ENCODE measurements around the gene PUDP. TPM values are rescaled to one million over a fixed set of nuclear protein-coding genes. Genes with fewer than 3 reads are reported as not detected.

The PUDP gene
- total RNA-seq, 1 experiment from 2014 or later, result 20.3 TPM

GRCh38 chrX:7106649-7107048 is 41.3 kb downstream of the PUDP start:
- H3K36me3 ChIP-seq (ENCODE audit: control insufficient read depth in 1 of 2, insufficient read depth in 2 of 2, low read length in 2 of 2), result peaks cover 0 to 3% of the 10 kb centered on the region in 2 experiments; a peak in 1 of 4 replicates
- H2AFZ ChIP-seq (ENCODE audit: low read depth, low read length, poor library complexity, severe bottlenecking), result no peak overlapping the region
- no peak overlapping the region for H3K4me2 ChIP-seq (ENCODE audit: low read length)
- H3K4me3 ChIP-seq (replicated peaks in 1 of 2; ENCODE audit: low read depth in 1 of 2, low read length in 2 of 2), result no peak overlapping the region
- TF ChIP-seq CEBPB (IDR thresholded peaks at IDR 0.05; ENCODE audit: low read depth) (no peak), YY1 (IDR thresholded peaks at IDR 0.05; ENCODE audit: extremely low read depth, insufficient replicate concordance, low read depth, low read length) (no peak), JUND (IDR thresholded peaks at IDR 0.05) (no peak), RAD21 (IDR thresholded peaks at IDR 0.05; ENCODE audit: low read depth) (no peak), EZH2 (IDR thresholded peaks at IDR 0.05) (no peak), SP1 (IDR thresholded peaks at IDR 0.05; ENCODE audit: low read depth) (no peak), ATF3 (IDR thresholded peaks at IDR 0.05) (no peak), EGR1 (IDR thresholded peaks at IDR 0.05; ENCODE audit: low read depth) (no peak), ZBTB33 (IDR thresholded peaks at IDR 0.05; ENCODE audit: extremely low read depth, insufficient replicate concordance, low read length) (no peak), POLR2A (IDR thresholded peaks at IDR 0.05; ENCODE audit: borderline replicate concordance, extremely low read depth, insufficient read depth, insufficient read length) (no peak), TCF7L2 (IDR thresholded peaks at IDR 0.05; ENCODE audit: borderline replicate concordance, extremely low read depth, insufficient read depth, insufficient read length) (no peak), POLR2AphosphoS5 (IDR thresholded peaks at IDR 0.05; ENCODE audit: low read depth, low read length) (no peak), MAX (IDR thresholded peaks at IDR 0.05) (no peak)
- TF ChIP-seq, protein P1, sequence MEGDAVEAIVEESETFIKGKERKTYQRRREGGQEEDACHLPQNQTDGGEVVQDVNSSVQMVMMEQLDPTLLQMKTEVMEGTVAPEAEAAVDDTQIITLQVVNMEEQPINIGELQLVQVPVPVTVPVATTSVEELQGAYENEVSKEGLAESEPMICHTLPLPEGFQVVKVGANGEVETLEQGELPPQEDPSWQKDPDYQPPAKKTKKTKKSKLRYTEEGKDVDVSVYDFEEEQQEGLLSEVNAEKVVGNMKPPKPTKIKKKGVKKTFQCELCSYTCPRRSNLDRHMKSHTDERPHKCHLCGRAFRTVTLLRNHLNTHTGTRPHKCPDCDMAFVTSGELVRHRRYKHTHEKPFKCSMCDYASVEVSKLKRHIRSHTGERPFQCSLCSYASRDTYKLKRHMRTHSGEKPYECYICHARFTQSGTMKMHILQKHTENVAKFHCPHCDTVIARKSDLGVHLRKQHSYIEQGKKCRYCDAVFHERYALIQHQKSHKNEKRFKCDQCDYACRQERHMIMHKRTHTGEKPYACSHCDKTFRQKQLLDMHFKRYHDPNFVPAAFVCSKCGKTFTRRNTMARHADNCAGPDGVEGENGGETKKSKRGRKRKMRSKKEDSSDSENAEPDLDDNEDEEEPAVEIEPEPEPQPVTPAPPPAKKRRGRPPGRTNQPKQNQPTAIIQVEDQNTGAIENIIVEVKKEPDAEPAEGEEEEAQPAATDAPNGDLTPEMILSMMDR (IDR thresholded peaks at IDR 0.05 in 2 of 3, conservative IDR thresholded peaks at IDR 0.05 in 1 of 3; ENCODE audit: borderline replicate concordance in 1 of 3, insufficient read depth in 1 of 3, low read depth in 2 of 3, low read length in 2 of 3), result no peak
- TF ChIP-seq, protein P2, sequence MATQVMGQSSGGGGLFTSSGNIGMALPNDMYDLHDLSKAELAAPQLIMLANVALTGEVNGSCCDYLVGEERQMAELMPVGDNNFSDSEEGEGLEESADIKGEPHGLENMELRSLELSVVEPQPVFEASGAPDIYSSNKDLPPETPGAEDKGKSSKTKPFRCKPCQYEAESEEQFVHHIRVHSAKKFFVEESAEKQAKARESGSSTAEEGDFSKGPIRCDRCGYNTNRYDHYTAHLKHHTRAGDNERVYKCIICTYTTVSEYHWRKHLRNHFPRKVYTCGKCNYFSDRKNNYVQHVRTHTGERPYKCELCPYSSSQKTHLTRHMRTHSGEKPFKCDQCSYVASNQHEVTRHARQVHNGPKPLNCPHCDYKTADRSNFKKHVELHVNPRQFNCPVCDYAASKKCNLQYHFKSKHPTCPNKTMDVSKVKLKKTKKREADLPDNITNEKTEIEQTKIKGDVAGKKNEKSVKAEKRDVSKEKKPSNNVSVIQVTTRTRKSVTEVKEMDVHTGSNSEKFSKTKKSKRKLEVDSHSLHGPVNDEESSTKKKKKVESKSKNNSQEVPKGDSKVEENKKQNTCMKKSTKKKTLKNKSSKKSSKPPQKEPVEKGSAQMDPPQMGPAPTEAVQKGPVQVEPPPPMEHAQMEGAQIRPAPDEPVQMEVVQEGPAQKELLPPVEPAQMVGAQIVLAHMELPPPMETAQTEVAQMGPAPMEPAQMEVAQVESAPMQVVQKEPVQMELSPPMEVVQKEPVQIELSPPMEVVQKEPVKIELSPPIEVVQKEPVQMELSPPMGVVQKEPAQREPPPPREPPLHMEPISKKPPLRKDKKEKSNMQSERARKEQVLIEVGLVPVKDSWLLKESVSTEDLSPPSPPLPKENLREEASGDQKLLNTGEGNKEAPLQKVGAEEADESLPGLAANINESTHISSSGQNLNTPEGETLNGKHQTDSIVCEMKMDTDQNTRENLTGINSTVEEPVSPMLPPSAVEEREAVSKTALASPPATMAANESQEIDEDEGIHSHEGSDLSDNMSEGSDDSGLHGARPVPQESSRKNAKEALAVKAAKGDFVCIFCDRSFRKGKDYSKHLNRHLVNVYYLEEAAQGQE (IDR thresholded peaks at IDR 0.05; ENCODE audit: low read depth), result no peak
- no TSS peak for BruUV-seq (replicated peaks)
- ChIA-PET POLR2A (no interaction called here), CTCF (no interaction called here), RAD21 (ENCODE audit: low non-redundant PET in 1 of 2, low total read pairs in 2 of 2, uncharacterized antibody in 2 of 2, unreplicated experiment in 2 of 2) (no interaction called here)
- H3K79me2 ChIP-seq (ENCODE audit: insufficient read depth, low read length), result no peaks in the 10 kb centered on the region
- DNase-seq (ENCODE audit: low read depth, low spot score) (no peak), ATAC-seq (no peak)
- H3K9me3 ChIP-seq (ENCODE audit: control insufficient read depth in 1 of 2, insufficient read depth in 1 of 2, low read depth in 1 of 2, low read length in 2 of 2), result no peaks in the 10 kb centered on the region
- intact Hi-C loops (cut with micrococcal nuclease), result no loop called here
- no peak overlapping the region for H3K9ac ChIP-seq (ENCODE audit: low read length)
- no peak overlapping the region for H3K27ac ChIP-seq (ENCODE audit: low read depth, low read length)
- peaks cover 0 to 5% of the 10 kb centered on the region in 2 experiments; a peak in 1 of 4 replicates for H3K4me1 ChIP-seq (ENCODE audit: control insufficient read depth in 1 of 2, insufficient read depth in 2 of 2, low read length in 2 of 2)
- H3K9me2 ChIP-seq (ENCODE audit: insufficient read depth), result no peaks in the 10 kb centered on the region
- no peaks in the 10 kb centered on the region for H4K20me1 ChIP-seq (ENCODE audit: insufficient read depth)
- H3K27me3 ChIP-seq (ENCODE audit: insufficient read depth, low read length), result no peaks in the 10 kb centered on the region

All from HCT116 (cell line).